NCI-H187 (cell line): ENCODE measurements around the gene TTYH1.

ENCODE experiments used
- DNase-seq, 2 experiments: peaks; one replicate each; lab custom pipeline; 2025; lab: John Stamatoyannopoulos, UW

TTYH1 gene

DNA sequence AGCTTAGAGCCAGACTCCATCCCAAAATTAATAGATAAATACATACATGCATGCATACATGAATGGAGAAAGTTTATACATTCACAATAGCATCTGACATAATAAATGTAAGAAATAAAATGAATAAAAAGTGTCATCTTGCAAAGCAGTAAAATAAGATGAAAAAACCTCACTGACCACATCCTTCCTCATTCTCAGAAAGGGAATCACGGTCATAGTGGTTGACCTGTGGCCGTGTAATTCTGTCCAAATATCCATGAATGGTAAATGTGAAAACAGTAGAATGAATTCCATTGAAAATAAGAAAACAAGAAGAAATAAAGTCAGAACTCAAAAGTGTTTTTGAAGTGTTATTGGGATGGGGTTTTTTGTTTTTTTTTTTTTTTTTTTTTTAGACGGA lies 67.6 kb downstream of the TTYH1 start:
- no peak for DNase-seq

DNA sequence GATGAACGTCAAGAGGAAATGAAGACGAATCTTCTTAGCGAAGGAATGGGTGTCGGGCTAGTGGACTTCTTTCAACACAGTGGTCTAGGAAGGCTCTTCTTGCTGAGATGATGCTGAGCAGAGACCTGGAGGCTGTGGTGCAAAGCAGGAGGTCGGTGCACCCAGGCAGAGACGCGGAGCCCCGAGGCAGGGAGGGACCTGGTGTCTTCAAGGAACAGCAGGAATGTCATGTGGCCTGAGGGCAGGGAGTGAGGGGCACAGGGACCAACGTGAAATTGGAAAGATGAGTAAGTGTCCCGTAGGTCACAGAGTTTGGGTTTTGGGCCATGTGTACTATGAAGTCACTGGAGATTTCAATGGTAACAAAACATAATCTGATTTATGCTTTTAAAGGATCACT lies 69.2 kb downstream of the TTYH1 start:
- no peak for DNase-seq

DNA sequence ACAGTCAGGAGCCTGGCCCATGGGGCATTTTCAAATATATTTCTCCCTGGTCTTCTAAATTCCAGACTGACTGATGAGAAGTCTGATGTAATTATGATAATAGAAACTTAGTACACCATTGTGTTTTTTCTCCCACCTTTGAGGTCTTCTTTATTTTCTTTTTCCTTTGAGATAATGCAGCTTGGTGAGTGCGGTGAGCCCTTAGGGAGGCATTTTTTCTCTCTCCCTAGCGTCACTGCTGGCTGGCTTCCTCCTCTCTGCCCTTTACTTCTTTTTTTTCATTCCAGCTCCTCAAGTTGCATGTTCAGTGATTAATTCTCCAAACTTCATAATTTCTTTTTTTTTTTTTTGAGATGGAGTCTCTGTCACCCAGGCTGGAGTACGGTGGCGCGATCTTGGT lies 70.6 kb downstream of the TTYH1 start:
- no peak for DNase-seq
